Mesothelial cell of epicardium (in vitro differentiated cells): ENCODE results near the gene TCF20. TPM values are rescaled to one million over a fixed set of nuclear protein-coding genes. Genes with fewer than 3 reads are reported as not detected.
A peak's percentile ranks its signal among the peaks of the same experiment; 100 is the strongest.

Experiments used
- DNase-seq, 2 experiments: peaks; one replicate each; pipeline ENCODE4 v3.0.0; 2021; ENCODE audit warnings: low spot score in 2 of 2; ENCODE audit not compliant: unreplicated experiment in 2 of 2
- H3K27ac Mint-ChIP-seq: 2 replicates; pipeline ENCODE4 v1.8.0; 2021; ENCODE audit warnings: mixed read lengths
- H3K27me3 Mint-ChIP-seq: 2 replicates; pipeline ENCODE4 v1.8.0; 2021; ENCODE audit warnings: low read depth, mixed read lengths
- H3K36me3 Mint-ChIP-seq: 2 replicates; pipeline ENCODE4 v1.8.0; 2021; ENCODE audit warnings: mixed read lengths
- H3K4me1 Mint-ChIP-seq: 2 replicates; pipeline ENCODE4 v1.8.0; 2021; ENCODE audit warnings: mixed read lengths
- H3K4me3 Mint-ChIP-seq: 2 replicates; pipeline ENCODE4 v1.8.0; 2021; ENCODE audit warnings: mild to moderate bottlenecking, moderate library complexity, mixed read lengths
- H3K9me3 Mint-ChIP-seq: 2 replicates; pipeline ENCODE4 v1.8.0; 2021; ENCODE audit warnings: mixed read lengths
- total RNA-seq: library from RNA; stranded (reverse); gene quantifications from 3 replicates; pipeline ENCODE4 v1.2.1, GENCODE V29; 2021
- TF ChIP-seq, protein P1 (sequence below): fragments of 200-600 bp; sonication (generic); IDR thresholded peaks from one replicate; pipeline ENCODE4 v1.5.0; 2021; ENCODE audit warnings: antibody characterized with exemption; ENCODE audit not compliant: unreplicated experiment

Gene TCF20
- total RNA-seq, 1 donor from 2014 or later, result 82.2 TPM

DNA sequence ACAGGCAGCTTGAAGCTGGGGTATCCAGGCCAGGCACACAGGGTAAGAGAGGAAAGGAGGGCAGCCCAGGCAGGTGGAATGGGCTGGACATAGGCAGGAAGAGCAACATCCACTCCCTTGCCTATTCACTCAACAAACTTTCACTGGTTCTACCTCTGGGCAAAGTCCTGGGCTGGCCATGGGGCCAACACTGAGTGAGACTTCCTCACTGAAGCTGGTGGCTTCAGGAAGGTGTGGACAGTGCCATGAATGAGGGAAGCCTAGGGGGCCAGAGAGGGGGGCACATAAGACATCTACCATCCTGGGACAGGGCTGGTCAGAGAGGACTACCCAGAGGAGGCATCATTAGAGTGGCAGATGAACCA lies 44.9 kb upstream of the TCF20 start:
- Mint-ChIP-seq H3K27ac (no peak overlapping the region), H3K27me3 (peaks cover 13% of the 10 kb centered on the region)

DNA sequence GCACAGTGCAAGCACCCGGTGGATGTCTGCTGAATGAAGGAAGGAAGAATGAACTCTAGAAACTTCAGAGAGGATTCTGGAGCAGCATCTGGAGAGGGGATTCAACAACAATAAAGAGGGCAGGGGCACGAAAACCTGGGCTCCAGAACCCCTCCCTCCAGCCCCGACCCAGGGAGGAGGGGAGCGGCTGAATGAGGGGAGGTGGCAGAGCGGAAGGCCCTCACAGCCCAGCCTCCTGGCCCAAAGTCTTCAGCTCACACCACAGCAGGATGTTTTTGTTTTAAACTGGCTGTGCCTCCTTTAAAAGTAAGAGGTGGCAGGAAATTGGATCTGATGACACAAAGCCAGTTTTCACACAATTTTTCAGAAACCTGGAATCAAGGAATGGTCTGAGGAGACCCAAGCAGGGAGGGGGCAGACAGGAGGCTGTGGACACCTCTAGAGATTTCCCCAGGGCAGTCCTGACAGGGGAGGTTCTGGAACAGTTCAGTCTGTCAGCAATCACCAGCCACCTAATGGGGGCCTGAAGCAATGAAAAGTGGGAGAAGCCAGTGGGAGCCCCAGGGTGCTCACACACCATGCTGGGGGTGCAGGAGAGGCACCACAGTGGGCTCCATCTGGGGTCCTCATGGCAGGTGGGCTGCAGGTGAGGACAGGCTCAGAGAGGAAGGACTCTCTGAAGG lies 44.4 kb upstream of the TCF20 start:
- TF ChIP-seq, protein P1, sequence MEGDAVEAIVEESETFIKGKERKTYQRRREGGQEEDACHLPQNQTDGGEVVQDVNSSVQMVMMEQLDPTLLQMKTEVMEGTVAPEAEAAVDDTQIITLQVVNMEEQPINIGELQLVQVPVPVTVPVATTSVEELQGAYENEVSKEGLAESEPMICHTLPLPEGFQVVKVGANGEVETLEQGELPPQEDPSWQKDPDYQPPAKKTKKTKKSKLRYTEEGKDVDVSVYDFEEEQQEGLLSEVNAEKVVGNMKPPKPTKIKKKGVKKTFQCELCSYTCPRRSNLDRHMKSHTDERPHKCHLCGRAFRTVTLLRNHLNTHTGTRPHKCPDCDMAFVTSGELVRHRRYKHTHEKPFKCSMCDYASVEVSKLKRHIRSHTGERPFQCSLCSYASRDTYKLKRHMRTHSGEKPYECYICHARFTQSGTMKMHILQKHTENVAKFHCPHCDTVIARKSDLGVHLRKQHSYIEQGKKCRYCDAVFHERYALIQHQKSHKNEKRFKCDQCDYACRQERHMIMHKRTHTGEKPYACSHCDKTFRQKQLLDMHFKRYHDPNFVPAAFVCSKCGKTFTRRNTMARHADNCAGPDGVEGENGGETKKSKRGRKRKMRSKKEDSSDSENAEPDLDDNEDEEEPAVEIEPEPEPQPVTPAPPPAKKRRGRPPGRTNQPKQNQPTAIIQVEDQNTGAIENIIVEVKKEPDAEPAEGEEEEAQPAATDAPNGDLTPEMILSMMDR, result no peak
- no peak for DNase-seq
- Mint-ChIP-seq H3K36me3 (no peaks in the 10 kb centered on the region), H3K4me3 (no peak overlapping the region), H3K27me3 (peaks cover 13% of the 10 kb centered on the region), H3K27ac (no peak overlapping the region), H3K4me1 (peaks cover 47% of the 10 kb centered on the region), H3K9me3 (no peaks in the 10 kb centered on the region)

More for the DNA sequence above, 44.9 kb upstream of the TCF20 start:
- TF ChIP-seq, protein P1, result no peak
- DNase-seq, result no peak
- Mint-ChIP-seq H3K9me3 (no peaks in the 10 kb centered on the region), H3K4me1 (peaks cover 45% of the 10 kb centered on the region), H3K4me3 (no peak overlapping the region), H3K36me3 (no peaks in the 10 kb centered on the region)

DNA sequence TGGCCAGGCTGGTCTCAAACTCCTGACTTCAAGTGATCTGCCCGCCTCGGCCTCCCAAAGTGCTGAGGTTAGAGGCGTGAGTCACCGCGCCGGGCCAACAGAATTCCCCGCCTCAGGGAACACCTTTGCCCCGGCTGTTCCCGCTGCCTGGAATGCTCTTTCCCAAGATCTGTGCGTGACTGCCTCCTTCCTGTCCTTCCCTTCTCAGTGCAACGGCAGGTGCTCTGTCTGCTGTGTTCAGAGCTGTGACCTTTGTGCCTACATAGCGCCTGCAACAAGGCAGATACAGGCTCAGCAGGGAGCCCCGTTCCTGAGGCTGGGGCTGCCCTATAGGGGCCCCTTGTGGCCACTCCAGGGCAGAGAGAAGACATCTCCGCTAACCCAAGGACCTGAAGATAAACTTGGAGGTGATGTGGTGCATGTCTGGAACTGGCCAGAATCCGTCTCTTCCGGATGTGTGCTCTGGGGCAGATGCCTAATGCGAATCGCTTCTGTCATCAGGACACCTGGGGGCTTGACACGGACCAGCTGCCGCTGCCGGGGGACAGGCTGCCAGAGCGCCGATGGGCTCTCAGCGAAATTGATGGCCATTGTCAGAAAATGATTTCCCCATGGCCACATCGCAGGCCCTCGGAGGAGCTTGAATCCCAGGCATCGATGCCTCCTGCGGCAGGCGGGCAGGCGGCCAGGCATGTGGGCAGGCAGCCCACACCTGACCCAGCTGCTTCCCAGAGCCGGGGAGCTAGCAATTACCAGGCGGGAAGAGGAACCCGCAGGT lies 43.5 kb upstream of the TCF20 start:
- no peak overlapping the region for H3K4me3 Mint-ChIP-seq
- H3K27ac Mint-ChIP-seq, result no peak overlapping the region
- peaks cover 52% of the 10 kb centered on the region for H3K4me1 Mint-ChIP-seq
- TF ChIP-seq, protein P1, result peak; percentile 19
- DNase-seq, result no peak
- H3K36me3 Mint-ChIP-seq, result no peaks in the 10 kb centered on the region
- peaks cover 13% of the 10 kb centered on the region for H3K27me3 Mint-ChIP-seq
- no peaks in the 10 kb centered on the region for H3K9me3 Mint-ChIP-seq

DNA sequence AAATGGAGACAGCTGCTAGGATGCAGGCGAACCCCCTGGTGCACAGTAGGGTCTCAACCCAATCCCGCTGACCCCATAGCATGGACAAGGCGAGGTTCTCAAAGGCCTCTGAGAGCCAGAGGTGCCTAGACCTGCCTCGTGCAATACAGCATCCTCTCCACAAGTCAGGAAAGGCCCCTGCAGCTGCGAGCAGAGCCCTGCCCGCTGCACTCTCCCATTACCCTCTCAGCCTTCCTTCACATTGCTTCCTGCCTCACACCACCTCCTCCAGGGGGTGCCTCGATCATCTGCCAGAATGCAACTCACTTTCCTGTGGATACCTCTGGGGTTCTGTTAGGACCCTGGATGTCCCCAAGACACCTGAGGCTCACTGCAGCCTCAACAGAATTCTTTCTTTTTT lies 42.8 kb upstream of the TCF20 start:
- H3K36me3 Mint-ChIP-seq, result no peaks in the 10 kb centered on the region
- no peak overlapping the region for H3K27ac Mint-ChIP-seq
- H3K4me3 Mint-ChIP-seq, result no peak overlapping the region
- no peak for DNase-seq
- peaks cover 53% of the 10 kb centered on the region for H3K4me1 Mint-ChIP-seq
- TF ChIP-seq, protein P1, result no peak
- H3K9me3 Mint-ChIP-seq, result no peaks in the 10 kb centered on the region
- H3K27me3 Mint-ChIP-seq, result peaks cover 13% of the 10 kb centered on the region

- TF ChIP-seq, protein P1, result no peak
- H3K4me1 Mint-ChIP-seq, result peaks cover 41% of the 10 kb centered on the region
- H3K4me3 Mint-ChIP-seq, result no peak overlapping the region
- H3K27ac Mint-ChIP-seq, result peak overlapping the region; percentile 49
- H3K36me3 Mint-ChIP-seq, result no peaks in the 10 kb centered on the region
- peaks cover 13% of the 10 kb centered on the region for H3K27me3 Mint-ChIP-seq
- no peak for DNase-seq
- no peaks in the 10 kb centered on the region for H3K9me3 Mint-ChIP-seq
Observed at GRCh38 chr22:42310291-42311015, 40.0 kb upstream of the TCF20 start.
